GM12878 (cell line): ENCODE results near the gene VTN. TPM values are rescaled to one million over a fixed set of nuclear protein-coding genes. Genes with fewer than 3 reads are reported as not detected.

Experiments
- ATAC-seq: fragments of 200-7000 bp; cut with Tn5 transposase; 3 replicates; pipeline ENCODE4 v1.9.1; 2020; ENCODE audit warnings: mild to moderate bottlenecking, moderate library complexity
- BruUV-seq: library from RNA; stranded (reverse); fragments of 400-500 nt; replicated peaks from 2 replicates; lab custom pipeline; 2021; lab: Mats Ljungman, UMichigan
- CTCF ChIA-PET: fragments of 300-600 bp; sonication (Branson Sonifier 250); formaldehyde crosslinking; extraction: SDS; loops from one replicate; lab custom pipeline; 2021; ENCODE audit warnings: inconsistent platforms; lab: Yijun Ruan, JAX
- POLR2A ChIA-PET: fragments of 350-600 bp; formaldehyde crosslinking; extraction: SDS; loops from one replicate; lab custom pipeline; 2021; ENCODE audit warnings: inconsistent platforms; lab: Charles Lee
- RAD21 ChIA-PET: fragments of 300-600 bp; sonication (Branson Sonifier 250); formaldehyde crosslinking; loops from one replicate; lab custom pipeline; 2023; ENCODE audit warnings: antibody characterized with exemption; ENCODE audit not compliant: unreplicated experiment; lab: Charles Lee
- SMC1A ChIA-PET: fragments of 300-600 bp; sonication (Branson Sonifier 250); formaldehyde crosslinking; loops from one replicate; lab custom pipeline; 2023; ENCODE audit not compliant: unreplicated experiment, uncharacterized antibody; lab: Charles Lee
- DNase-seq: peaks from one replicate; pipeline ENCODE4 v3.0.0-alpha.2; 2011; ENCODE audit warnings: low read depth, low spot score
- FAIRE-seq: peaks from 3 replicates; lab custom pipeline; 2011; peaks lifted over from hg19 to GRCh38; lab: Jason Lieb, UNC
- H2AFZ ChIP-seq: 2 replicates; pipeline ENCODE4 v1.6.0; 2011; ENCODE audit warnings: low read depth, low read length, control low read depth; ENCODE audit not compliant: control insufficient read depth
- H3K27ac ChIP-seq: 2 replicates; pipeline ENCODE4 v1.5.1; 2011; ENCODE audit warnings: control low read depth; ENCODE audit not compliant: control insufficient read depth, insufficient read depth
- H3K27me3 ChIP-seq, 2 experiments: replicated peaks in 1 of 2; 2 replicates each; pipeline versions ENCODE4 v1.6.0 to v1.6.1; 2011; ENCODE audit warnings: low read length in 1 of 2; ENCODE audit not compliant: control insufficient read depth in 2 of 2, insufficient read depth in 2 of 2
- H3K36me3 ChIP-seq, 2 experiments: 2 replicates each; pipeline ENCODE4 v1.5.1; 2011; ENCODE audit warnings: low read length in 1 of 2; ENCODE audit not compliant: control insufficient read depth in 2 of 2, insufficient read depth in 2 of 2
- H3K4me1 ChIP-seq: 2 replicates; pipeline ENCODE4 v1.6.1; 2011; ENCODE audit warnings: mild to moderate bottlenecking, low read length, moderate library complexity, mixed read lengths; ENCODE audit not compliant: control insufficient read depth, insufficient read depth
- H3K4me2 ChIP-seq: 2 replicates; pipeline ENCODE4 v1.6.0; 2011; ENCODE audit warnings: control low read depth; ENCODE audit not compliant: control insufficient read depth, insufficient read depth
- H3K4me3 ChIP-seq: fragments of 200-600 bp; sonication (generic); 2 replicates; pipeline ENCODE4 v1.5.1; 2016
- H3K79me2 ChIP-seq: 2 replicates; pipeline ENCODE4 v1.6.0; 2011; ENCODE audit warnings: low read length; ENCODE audit not compliant: control insufficient read depth, insufficient read depth
- H3K9ac ChIP-seq: 2 replicates; pipeline ENCODE4 v1.8.0; 2011; ENCODE audit warnings: low read length, control low read depth, mixed read lengths; ENCODE audit not compliant: control insufficient read depth, insufficient read depth
- H3K9me3 ChIP-seq: replicated peaks from 3 replicates; pipeline ENCODE4 v1.5.1; 2011; ENCODE audit warnings: mild to moderate bottlenecking, low read length; ENCODE audit not compliant: control insufficient read depth, insufficient read depth
- H4K20me1 ChIP-seq: 2 replicates; pipeline ENCODE4 v1.6.0; 2011; ENCODE audit not compliant: control insufficient read depth, insufficient read depth
- HCFC1 ChIP-seq: fragments of 150-350 bp; IDR thresholded peaks from 2 replicates; pipeline ENCODE4 v1.6.1; 2014; ENCODE audit warnings: low read length
- NFIC ChIP-seq: IDR thresholded peaks from 2 replicates; pipeline ENCODE4 v1.6.1; 2012; ENCODE audit warnings: low read depth, mild to moderate bottlenecking, inconsistent platforms, low read length, moderate library complexity
- PML ChIP-seq: IDR thresholded peaks from 2 replicates; pipeline ENCODE4 v1.6.1; 2012; ENCODE audit warnings: low read length, inconsistent platforms
- POLR2AphosphoS5 ChIP-seq: IDR thresholded peaks from 2 replicates; pipeline ENCODE4 v1.6.1; 2011; ENCODE audit warnings: mild to moderate bottlenecking, low read length, inconsistent platforms
- POU2F2 ChIP-seq: IDR thresholded peaks from 3 replicates; pipeline ENCODE4 v1.6.1; 2011; ENCODE audit warnings: low read depth, mild to moderate bottlenecking, low read length, borderline replicate concordance
- RAD21 ChIP-seq: IDR thresholded peaks from 2 replicates; pipeline ENCODE4 v1.6.1; 2011; ENCODE audit warnings: mild to moderate bottlenecking, low read depth, low read length, moderate library complexity; ENCODE audit not compliant: insufficient read depth
- SMAD5 ChIP-seq: IDR thresholded peaks from 2 replicates; pipeline ENCODE4 v1.6.1; 2016; ENCODE audit warnings: antibody characterized with exemption, low read depth
- SPI1 ChIP-seq: IDR thresholded peaks from 2 replicates; pipeline ENCODE4 v1.6.1; 2011; ENCODE audit warnings: low read depth, mild to moderate bottlenecking, low read length, moderate library complexity, borderline replicate concordance; ENCODE audit not compliant: insufficient read depth
- TARDBP ChIP-seq: IDR thresholded peaks from 2 replicates; pipeline ENCODE4 v1.6.1; 2016; ENCODE audit warnings: borderline replicate concordance
- YY1 ChIP-seq: IDR thresholded peaks from 2 replicates; pipeline ENCODE4 v1.6.1; 2011; ENCODE audit warnings: low read depth, mild to moderate bottlenecking, low read length
- ZBED1 ChIP-seq: IDR thresholded peaks from 2 replicates; pipeline ENCODE4 v1.6.1; 2016; ENCODE audit warnings: borderline replicate concordance
- ZBTB4 ChIP-seq: fragments of 450-650 bp; formaldehyde crosslinking; IDR thresholded peaks from 2 replicates; pipeline ENCODE4 v1.4.0; 2022; ENCODE audit warnings: mild to moderate bottlenecking, moderate library complexity
- WGBS: methylation state at CpG from one replicate; pipeline ENCODE4 v1.1.6; 2016; ENCODE audit warnings: low lambda C conversion rate; ENCODE audit not compliant: insufficient replicate concordance, insufficient coverage; ENCODE audit errors: missing lambda C conversion rate; 5-methylcytosine and 5-hydroxymethylcytosine counted together
- in situ Hi-C: fragments of 300-500 bp; cut with MboI; formaldehyde crosslinking; loops from 9 replicates; pipeline ENCODE4 v1.14.3; 2018; ENCODE audit warnings: mixed read lengths
- intact Hi-C: fragments of 100-400 bp; cut with micrococcal nuclease; formaldehyde crosslinking; loops from one replicate; pipeline ENCODE4 v1.14.2; 2022; ENCODE audit not compliant: unreplicated experiment
- polyA plus RNA-seq, 11 experiments: library from polyadenylated mRNA; depleted of rRNA in 4 of 11; unstranded in 6 of 11; stranded (reverse) in 5 of 11; fragments of >200 nt; fragmentation: Nextera tagmentation in 4 of 11; fragmentation: Illumina TruSeq in 1 of 11; extraction: Ambion mirVana in 4 of 11; extraction: Trizol in 1 of 11; gene quantifications; 1 replicate in 1 of 11; 2 replicates in 10 of 11; pipeline versions ENCODE4 v1.2.1 to v1.2.3, GENCODE V29; 2011 to 2016; ENCODE audit warnings: inconsistent platforms in 2 of 11, missing spikeins in 2 of 11, low read depth in 1 of 11
- total RNA-seq, 4 experiments: library from RNA; depleted of rRNA in 3 of 4; stranded (reverse); fragments of >200 nt in 3 of 4; fragmentation: Illumina TruSeq in 1 of 4; extraction: Trizol in 1 of 4; gene quantifications; 2 replicates each; pipeline versions ENCODE4 v1.2.1 to v1.2.3, GENCODE V29; 2013 to 2021
- TF ChIP-seq, protein P1 (sequence below): fragments of 450-650 bp; IDR thresholded peaks from 2 replicates; pipeline ENCODE4 v1.6.1; 2018; ENCODE audit warnings: mild to moderate bottlenecking, low read depth, moderate library complexity; ENCODE audit not compliant: partially characterized antibody

The VTN gene
- total and polyA plus RNA-seq, 10 of the 15 experiments (the other 5 are each of a cell fraction or from before 2014, with no cell fraction given) = 0.04 to 1.3 (median 0.13) TPM; not detected in 5

- H3K36me3 ChIP-seq = peaks cover 0 to 15% of the 10 kb centered on the region in 2 experiments; a peak in 3 of 4 replicates
Measured at GRCh38 chr17:28390984-28391383, 20.9 kb upstream of the VTN start.

GRCh38 chr17:28390563-28390962, 20.5 kb upstream of the VTN start:
- RAD21 ChIA-PET = no interaction called here
- SMC1A ChIA-PET = interaction anchor here (1.3 to 1.4 kb wide), 2 partner anchors 8 to 18 kb away, joined by 3 read pairs; no protein-coding TSS in a partner anchor
- Histone ChIP-seq H3K27ac (no peak overlapping the region), H4K20me1 (no peaks in the 10 kb centered on the region), H3K36me3 (peaks cover 0 to 15% of the 10 kb centered on the region in 2 experiments; a peak in 2 of 4 replicates), H3K4me1 (no peaks in the 10 kb centered on the region), H3K4me2 (no peak overlapping the region), H3K27me3 (no peaks in the 10 kb centered on the region), H3K79me2 (no peaks in the 10 kb centered on the region), H3K9ac (no peak overlapping the region), H2AFZ (no peak overlapping the region), H3K9me3 (no peaks in the 10 kb centered on the region), H3K4me3 (no peak overlapping the region)
- no peak for DNase-seq
- in situ Hi-C loops (no loop called here), intact Hi-C loops (no loop called here)
- CTCF ChIA-PET = interaction anchor here (1.7 kb wide), 1 partner anchor 26 kb away, joined by 5 read pairs; no protein-coding TSS in a partner anchor
- WGBS = 93% methylated on average over 2 of the region's 2 CpGs
- POLR2A ChIA-PET = no interaction called here
- ATAC-seq = no peak
- FAIRE-seq = no peak
- BruUV-seq = no TSS peak
- TF ChIP-seq NFIC (no peak), ZBTB4 (no peak), TARDBP (no peak), RAD21 (no peak), PML (no peak), SMAD5 (no peak), HCFC1 (no peak), POLR2AphosphoS5 (no peak), POU2F2 (no peak), YY1 (no peak)
- TF ChIP-seq, protein P1, sequence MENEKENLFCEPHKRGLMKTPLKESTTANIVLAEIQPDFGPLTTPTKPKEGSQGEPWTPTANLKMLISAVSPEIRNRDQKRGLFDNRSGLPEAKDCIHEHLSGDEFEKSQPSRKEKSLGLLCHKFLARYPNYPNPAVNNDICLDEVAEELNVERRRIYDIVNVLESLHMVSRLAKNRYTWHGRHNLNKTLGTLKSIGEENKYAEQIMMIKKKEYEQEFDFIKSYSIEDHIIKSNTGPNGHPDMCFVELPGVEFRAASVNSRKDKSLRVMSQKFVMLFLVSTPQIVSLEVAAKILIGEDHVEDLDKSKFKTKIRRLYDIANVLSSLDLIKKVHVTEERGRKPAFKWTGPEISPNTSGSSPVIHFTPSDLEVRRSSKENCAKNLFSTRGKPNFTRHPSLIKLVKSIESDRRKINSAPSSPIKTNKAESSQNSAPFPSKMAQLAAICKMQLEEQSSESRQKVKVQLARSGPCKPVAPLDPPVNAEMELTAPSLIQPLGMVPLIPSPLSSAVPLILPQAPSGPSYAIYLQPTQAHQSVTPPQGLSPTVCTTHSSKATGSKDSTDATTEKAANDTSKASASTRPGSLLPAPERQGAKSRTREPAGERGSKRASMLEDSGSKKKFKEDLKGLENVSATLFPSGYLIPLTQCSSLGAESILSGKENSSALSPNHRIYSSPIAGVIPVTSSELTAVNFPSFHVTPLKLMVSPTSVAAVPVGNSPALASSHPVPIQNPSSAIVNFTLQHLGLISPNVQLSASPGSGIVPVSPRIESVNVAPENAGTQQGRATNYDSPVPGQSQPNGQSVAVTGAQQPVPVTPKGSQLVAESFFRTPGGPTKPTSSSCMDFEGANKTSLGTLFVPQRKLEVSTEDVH = no peak

More at GRCh38 chr17:28390984-28391383, 20.9 kb upstream of the VTN start:
- H3K4me3 ChIP-seq = no peak overlapping the region
- no TSS peak for BruUV-seq
- no peaks in the 10 kb centered on the region for H3K27me3 ChIP-seq
- WGBS = 100% methylated on average over 1 of the region's 1 CpG
- no peaks in the 10 kb centered on the region for H4K20me1 ChIP-seq
- ChIA-PET RAD21 (interaction anchor here (0.6 kb wide), 1 partner anchor 129 kb away, joined by 4 read pairs; no protein-coding TSS in a partner anchor), SMC1A (interaction anchor here (1.4 kb wide), 1 partner anchor 18 kb away, joined by 3 read pairs; no protein-coding TSS in a partner anchor), CTCF (interaction anchor here (1.7 kb wide), 1 partner anchor 25 kb away, joined by 5 read pairs; no protein-coding TSS in a partner anchor), POLR2A (no interaction called here)
- FAIRE-seq (no peak), DNase-seq (no peak), ATAC-seq (no peak)
- in situ Hi-C loops = no loop called here
- H3K27ac ChIP-seq = no peak overlapping the region
- H3K79me2 ChIP-seq = no peaks in the 10 kb centered on the region
- TF ChIP-seq ZBED1 = no peak
- no peak for TF ChIP-seq SPI1
- intact Hi-C loops = no loop called here
- H3K9me3 ChIP-seq = no peaks in the 10 kb centered on the region
- H3K9ac ChIP-seq = no peak overlapping the region
- H2AFZ ChIP-seq = no peak overlapping the region
- H3K4me1 ChIP-seq = no peaks in the 10 kb centered on the region
- no peak overlapping the region for H3K4me2 ChIP-seq
